Effector CD8-positive, alpha-beta T cell (primary cell): ENCODE measurements around the gene TPM3.
"Not testable (repeated sequence)": the region's sequence is repeated elsewhere in the genome, so short reads cannot be mapped to it uniquely, and the experiment has no call there.

ENCODE experiments used
- DNase-seq: peaks from one replicate; lab custom pipeline; 2025; lab: John Stamatoyannopoulos, UW

The TPM3 gene

GRCh38 chr1:154166207-154166606 is 25.7 kb downstream of the TPM3 start:
- no peak for DNase-seq

- no peak for DNase-seq
Measured at GRCh38 chr1:154159554-154159953, 32.3 kb downstream of the TPM3 start.

- no peak for DNase-seq
Measured at GRCh38 chr1:154158307-154159125, 33.4 kb downstream of the TPM3 start.

- peak; percentile 43 for DNase-seq
Measured at GRCh38 chr1:154157520-154158306, 34.2 kb downstream of the TPM3 start.

GRCh38 chr1:154155251-154155650 is 36.6 kb downstream of the TPM3 start:
- no peak for DNase-seq

GRCh38 chr1:154154534-154155191 is 37.2 kb downstream of the TPM3 start, which contains the start of gene NUP210L:
Gene NUP210L (minus strand): TSS chr1:154155073.
- no peak for DNase-seq

- DNase-seq = no peak
Measured at GRCh38 chr1:154154053-154154452, 37.8 kb downstream of the TPM3 start.

GRCh38 chr1:154151311-154151710 is 40.6 kb downstream of the TPM3 start:
- DNase-seq = no peak

GRCh38 chr1:154148807-154149206 is 43.1 kb downstream of the TPM3 start:
- no peak for DNase-seq

- DNase-seq = not testable (repeated sequence)
Measured at GRCh38 chr1:154147505-154147904, 44.4 kb downstream of the TPM3 start.

GRCh38 chr1:154145986-154146385 is 45.9 kb downstream of the TPM3 start:
- no peak for DNase-seq

- no peak for DNase-seq
Measured at GRCh38 chr1:154142358-154142757, 49.5 kb downstream of the TPM3 start.

GRCh38 chr1:154141240-154141639 is 50.7 kb downstream of the TPM3 start:
- no peak for DNase-seq

- DNase-seq = no peak
Measured at GRCh38 chr1:154137888-154138287, 54.0 kb downstream of the TPM3 start.

- DNase-seq = no peak
Measured at GRCh38 chr1:154133256-154133655, 58.6 kb downstream of the TPM3 start.

GRCh38 chr1:154129391-154129970 is 62.4 kb downstream of the TPM3 start:
- no peak for DNase-seq

GRCh38 chr1:154123205-154123604 is 68.7 kb downstream of the TPM3 start:
- DNase-seq = not testable (repeated sequence)

GRCh38 chr1:154117642-154118041 is 74.3 kb downstream of the TPM3 start:
- DNase-seq = no peak

- DNase-seq = no peak
Measured at GRCh38 chr1:154115180-154115579, 76.7 kb downstream of the TPM3 start.
